HL-60/S4 treated with retinoic acid at 250 ng/mL for 4 days and 3 days (cell line): ENCODE measurements around the gene EML1.

Source experiments
- in situ Hi-C: fragments of 300-500 bp; cut with MboI; formaldehyde crosslinking; loops from 2 replicates; pipeline ENCODE4 v1.7.0; 2022; ENCODE audit warnings: low sequenced_read_pairs

EML1 gene

DNA sequence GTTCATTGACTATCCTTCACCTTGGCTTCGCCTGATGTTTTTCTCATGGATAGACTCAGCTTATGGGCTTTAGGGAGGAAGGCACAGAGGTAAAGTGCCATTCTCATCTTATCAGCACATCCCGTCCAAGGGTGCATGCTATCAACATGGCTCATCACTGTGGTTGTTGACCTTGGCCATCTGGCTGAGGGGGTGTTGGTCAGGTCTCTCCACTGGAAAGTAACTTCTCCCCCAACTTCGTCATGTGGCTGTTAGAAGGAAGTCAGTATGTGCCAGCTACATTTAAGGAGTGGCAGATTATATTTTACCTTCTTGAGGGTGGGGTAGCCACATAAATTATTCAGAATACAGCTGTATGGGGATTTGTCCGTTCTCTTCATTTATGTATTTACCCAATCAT lies 68.9 kb downstream of the EML1 start:
- in situ Hi-C loops: no loop called here

DNA sequence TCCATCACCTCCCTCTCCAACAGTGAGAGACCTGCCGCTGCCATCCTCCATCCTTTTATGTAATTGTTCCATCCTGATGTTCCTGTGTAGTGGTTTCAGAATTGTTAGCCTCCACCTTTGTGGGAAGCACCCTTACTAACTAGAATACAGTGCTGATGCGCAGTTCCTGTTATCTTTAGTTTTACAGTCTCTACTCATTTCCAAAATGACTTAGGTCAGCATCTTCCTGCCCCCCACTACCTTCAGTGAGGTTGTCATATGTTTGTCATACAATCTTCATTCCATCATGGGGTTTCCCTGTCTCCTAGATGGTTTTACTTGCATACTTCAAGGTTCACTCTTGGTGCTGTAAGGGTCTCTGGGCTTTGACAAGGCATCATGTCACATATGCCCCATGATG lies 69.8 kb downstream of the EML1 start:
- in situ Hi-C loops: no loop called here

DNA sequence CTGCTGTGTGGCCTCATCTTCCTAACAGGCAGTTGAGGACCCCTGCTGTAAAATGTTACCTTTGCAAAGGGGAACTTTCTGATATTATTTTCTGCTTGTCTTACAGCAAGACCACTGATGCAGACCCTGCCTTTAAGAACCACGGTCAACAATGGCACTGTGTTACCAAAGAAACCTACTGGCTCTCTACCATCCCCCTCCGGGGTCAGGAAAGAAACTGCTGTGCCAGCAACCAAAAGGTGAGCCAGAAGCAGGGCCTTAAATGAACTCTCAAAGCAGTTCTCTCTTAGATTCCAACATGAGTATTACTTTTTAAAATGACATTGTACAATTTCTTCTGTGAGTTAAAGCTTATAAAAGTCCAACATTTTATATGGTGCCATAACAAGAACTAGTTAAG lies 72.2 kb downstream of the EML1 start:
- in situ Hi-C loops: no loop called here

DNA sequence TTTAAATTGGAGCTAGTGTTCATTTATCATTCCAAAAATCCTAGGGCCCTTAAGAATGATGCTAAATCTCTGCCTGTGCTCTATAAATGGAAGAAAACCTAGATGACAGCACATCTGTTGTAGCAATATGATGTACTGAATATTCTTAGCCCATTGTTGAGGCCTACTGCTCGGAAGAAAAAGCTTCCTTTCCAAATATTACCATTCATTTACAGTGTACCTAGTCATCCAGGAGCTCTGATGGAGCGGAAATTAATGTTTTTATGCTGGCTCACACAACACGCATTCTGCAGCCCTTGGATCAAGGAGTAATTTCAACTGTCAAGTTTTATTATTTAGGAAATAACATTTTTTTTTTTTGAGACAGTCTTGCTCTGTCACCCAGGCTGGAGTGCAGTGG lies 77.4 kb downstream of the EML1 start:
- in situ Hi-C loops: no loop called here

DNA sequence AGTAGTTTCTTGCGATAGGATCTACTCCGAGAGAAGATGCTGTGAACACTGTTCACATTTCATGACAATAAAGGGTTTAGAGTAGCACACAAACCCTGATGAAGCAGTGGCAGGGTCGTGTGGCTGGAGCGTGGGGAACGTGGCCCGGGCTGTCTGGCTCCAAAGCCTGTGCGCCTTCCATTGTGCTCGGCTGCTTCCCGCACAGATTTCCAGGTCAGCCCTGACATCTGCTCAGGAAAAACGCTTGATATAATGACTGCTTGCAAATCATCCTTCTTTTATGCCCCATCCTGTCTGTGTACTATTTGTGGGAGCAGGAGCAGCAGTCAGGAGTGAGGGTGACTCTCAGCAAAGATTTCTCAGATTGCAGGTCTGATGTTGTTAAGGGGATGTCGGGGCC lies 78.6 kb downstream of the EML1 start:
- in situ Hi-C loops: no loop called here

DNA sequence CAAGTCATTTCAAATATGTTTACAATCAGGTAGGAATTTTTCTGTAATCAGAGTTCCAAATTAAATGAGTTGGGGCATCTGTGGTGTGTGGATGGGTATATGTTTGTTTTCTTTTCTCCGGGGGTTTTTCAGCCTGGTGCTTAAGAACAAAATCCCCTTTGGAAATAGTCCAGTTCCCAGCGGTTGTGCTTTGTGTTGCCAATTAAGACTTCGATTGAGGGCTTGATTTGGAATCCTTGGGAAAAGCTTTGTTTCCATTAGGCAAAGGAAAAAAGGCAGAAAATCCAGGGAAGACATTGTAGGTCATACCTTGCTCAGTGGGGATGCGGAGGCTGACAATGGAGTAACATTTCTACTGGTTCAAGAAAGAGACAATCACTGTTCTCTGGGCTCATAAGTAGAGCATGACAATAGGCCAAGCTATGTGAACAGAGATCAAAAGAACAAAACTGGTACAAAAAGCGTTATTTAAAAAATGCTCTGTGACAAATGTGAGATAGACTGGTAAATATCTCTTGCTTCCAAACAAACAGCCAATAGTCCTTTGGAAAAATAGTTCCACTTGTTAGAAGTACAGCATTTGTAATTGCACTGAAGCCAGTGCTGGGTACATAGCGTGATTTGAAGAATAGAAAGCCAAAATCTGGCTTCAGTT lies 79.7 kb downstream of the EML1 start:
- in situ Hi-C loops: no loop called here

DNA sequence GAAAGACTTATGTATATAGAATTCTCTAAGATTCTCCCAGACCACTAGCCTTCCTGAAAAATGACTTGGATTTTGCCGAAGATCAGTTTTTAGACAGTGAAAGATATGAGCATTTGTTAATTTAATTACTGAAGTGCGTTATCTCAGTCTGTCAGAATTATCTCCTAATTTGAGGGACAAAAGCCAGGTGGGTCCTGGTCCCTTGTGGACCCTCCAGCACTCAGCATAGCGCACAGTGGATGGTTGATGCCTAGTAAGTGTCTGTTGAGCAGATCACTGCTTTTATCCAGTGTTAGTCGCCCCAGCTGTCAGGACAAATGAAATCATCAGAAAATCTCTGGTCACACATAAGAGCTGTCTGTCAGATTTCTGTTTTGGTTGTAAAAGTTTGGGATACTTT lies 80.4 kb downstream of the EML1 start:
- in situ Hi-C loops: no loop called here

DNA sequence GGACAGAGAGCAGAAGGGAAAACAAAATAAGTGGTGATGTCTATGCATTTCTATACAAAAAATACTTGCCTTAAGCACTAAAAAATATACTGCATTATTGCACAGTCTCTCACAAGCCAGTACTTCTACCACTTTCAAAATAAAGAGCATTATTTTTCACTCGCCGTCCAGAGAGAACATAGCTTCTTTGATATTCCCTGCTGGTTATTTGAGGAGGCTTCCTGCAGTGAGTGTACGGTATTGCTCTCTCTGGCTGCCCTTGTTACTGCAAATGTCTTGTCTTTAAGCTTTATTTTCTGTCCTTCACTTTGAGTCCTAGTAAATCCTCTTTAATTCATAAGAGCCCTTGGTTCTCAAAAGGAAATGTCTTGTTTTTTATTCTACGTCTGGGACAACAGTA lies 81.1 kb downstream of the EML1 start:
- in situ Hi-C loops: no loop called here

DNA sequence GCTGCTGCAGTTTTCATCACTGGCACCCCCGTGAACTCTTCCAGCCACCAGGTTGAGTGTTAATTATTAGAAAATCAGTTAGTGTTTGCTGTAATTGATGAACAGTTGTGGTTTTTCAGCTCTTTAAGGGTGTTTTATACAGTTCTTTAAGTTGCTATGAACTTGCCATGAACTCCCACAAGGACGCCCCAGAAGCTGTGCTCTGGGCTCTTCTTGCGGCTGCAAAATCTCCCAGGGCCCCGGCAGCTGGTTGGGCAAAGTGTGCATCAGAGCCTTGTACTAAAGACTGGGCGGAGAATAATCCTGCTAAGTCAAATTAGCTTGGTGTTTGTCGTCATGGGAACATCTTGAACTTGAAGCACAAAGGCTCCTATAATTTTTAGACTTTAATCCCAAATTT lies 82.2 kb downstream of the EML1 start:
- in situ Hi-C loops: loop anchor here (25.0 kb wide), 1 partner anchor 338 kb away; no protein-coding TSS in a partner anchor

DNA sequence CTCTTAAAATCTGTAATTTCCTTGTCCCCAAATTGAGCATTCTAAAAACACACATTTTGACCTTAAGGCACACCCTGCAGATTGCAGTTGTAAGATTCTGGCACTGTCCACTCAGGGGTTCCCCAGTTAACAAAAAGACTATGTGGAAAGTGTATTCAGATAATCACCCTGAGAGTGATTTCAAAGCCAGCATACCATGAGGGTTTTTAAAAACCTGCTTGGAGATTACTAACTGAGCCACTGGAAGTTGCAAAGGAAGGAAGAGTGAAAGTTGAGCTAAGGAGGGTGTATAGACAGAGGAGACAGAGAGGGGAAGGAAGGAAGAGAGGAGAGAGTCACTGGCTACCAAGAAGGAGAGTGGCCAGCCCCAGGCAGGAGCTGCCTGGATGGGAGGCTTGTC lies 82.6 kb downstream of the EML1 start:
- in situ Hi-C loops: loop anchor here (25.0 kb wide), 1 partner anchor 339 kb away; no protein-coding TSS in a partner anchor

DNA sequence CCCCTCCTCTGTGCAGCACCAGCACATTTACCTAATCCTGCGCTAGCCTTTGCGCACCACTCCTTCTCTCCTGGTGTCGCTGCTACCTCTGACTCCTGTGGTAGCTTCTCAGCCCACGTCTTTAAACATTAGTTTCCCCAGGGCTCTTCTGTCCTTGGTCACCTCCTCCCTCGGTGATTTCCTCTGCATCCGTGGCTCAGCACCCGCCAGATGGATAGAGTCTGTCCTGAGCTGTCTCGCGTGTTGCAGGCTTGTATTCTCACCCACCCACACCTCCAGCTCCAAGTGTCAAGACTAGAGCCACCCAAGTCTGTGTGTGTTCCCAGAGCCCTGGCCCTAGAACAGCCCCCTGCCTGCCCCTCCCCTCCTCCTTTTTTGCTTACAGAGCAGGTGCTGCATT lies 83.2 kb downstream of the EML1 start:
- in situ Hi-C loops: loop anchor here (25.0 kb wide), 1 partner anchor 339 kb away; no protein-coding TSS in a partner anchor

DNA sequence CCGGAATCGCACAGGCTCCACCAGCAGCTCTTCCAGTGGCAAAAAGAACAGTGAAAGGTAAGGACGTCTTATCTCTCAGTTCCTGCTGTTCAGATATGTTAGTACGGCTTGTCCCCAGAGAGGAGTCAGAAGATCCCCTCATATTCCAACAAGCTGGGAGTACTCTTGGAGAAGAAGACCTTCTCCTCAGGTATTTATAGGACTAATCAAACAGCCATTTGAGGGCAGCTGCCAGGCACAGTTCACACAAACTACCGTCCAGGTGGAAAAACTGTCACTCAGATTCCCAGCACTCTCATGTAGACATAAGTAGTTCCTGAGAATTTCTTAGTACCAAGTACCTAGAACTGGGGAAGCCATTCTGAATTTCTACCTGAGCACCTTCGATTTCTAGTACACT lies 85.3 kb downstream of the EML1 start:
- in situ Hi-C loops: loop anchor here (25.0 kb wide), 1 partner anchor 341 kb away; no protein-coding TSS in a partner anchor

DNA sequence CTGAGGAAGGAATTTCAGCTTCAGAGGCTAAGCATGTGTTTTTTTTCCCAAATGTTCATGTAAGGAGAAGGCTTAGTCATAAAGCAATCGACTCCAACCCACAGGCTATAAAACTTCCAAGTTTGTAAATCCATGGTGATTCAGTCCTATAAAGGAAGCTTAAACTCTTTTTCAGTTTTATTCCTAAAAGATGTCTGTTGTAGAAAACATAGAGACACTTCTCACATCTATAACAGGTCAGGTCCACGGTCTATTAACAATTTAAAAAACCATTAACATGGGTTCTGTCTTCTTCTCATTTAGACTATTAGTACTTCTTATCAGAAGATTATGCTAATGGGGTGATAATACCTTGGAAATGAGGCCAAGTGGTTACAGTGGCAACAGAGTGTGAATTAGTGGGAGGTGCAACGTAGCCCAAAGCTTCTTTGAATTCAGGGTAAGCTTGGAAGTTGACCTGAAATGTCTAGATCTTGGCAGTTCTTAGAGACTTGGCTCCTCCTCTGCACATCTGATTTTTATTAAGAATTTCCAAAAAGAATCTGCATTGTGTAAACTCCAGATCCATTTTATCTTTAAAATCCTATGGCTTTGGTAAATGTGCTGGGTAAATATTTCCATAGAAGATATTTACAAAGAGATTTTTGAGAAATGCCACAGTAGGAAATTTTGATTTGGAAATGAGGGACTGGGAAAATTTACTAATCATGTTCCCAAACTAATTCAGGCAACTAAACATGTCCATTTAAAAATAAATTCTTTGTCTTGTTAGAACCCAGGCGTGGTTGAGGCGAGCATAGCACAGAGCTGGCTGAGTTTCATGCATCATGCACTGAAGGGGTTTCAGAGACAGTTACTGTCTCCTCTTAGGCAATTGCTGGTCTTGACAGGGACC lies 86.4 kb downstream of the EML1 start:
- in situ Hi-C loops: loop anchor here (25.0 kb wide), 1 partner anchor 342 kb away; no protein-coding TSS in a partner anchor

DNA sequence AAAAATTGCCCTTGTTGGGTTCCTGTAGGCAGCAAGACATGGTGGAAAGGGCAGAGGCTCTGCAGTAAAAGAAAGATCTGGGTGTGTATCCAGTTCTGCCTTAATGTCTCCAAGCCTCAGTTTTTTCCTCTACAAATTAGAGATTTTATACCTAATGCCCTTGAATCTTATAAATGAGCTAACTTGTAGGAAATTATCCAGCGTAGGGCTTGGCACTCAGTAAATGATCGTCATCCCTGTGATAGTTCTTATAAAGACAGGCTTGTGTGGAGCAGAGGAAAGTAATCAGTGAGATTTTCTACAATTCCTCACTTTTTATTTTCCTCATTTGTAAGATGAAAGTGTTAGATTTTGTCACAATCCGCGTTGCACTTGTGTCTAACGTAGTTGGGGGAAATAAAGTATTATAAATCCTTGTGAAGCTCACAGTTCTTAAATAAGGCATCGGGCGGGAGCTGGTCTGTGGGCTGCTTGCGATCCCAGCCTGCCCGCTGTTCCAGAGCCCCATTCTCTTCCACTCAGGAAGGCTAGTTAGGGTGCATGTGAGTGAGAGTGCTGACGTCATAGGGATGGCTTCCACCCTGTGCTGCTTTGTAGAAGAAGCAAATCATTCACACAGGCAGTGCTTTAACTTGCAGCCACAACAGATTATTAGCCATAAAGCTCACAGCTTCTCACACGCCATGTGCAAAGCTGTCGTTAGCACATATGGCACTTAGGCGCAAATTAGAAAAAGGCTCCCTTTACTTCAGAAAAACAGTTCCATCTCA lies 87.6 kb downstream of the EML1 start:
- in situ Hi-C loops: loop anchor here (25.0 kb wide), 1 partner anchor 344 kb away; no protein-coding TSS in a partner anchor

DNA sequence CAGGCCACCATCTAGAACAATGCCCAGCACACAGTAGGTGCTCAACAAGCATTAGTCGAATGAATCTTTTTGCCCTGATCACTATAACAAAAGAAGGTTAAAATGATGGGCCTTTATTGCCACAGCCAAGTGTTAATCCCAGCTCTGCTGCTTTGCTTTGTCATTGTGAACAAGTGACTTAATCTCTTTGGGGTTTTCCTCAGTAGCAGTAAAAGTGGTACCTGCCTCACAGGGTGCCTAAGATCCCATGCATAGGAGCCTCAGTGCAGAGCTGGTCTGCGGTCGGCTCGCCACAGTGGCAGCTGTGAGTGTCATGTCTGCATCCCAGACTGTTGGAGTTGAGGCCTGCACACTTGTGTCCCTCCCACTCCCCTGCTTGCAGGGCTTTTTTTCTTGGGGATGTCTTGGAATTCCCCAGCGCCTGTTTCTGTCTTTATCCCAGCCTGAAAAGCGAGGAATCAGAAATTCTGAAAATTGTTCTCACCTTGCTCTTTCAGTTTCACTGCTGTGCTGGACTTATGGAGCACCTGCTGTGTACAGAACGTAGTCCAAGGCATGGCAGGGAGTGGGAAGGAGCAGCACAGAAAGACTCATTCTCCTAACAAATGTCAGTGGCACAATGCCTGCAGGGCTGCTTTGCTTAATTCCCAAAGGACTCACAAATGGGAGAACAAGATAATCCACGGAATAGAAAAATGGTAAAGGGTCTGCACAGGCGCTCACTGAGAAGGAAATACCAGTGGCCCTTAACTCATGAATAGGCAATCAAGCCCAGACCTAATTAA lies 90.8 kb downstream of the EML1 start:
- in situ Hi-C loops: loop anchor here (25.0 kb wide), 1 partner anchor 347 kb away; no protein-coding TSS in a partner anchor

DNA sequence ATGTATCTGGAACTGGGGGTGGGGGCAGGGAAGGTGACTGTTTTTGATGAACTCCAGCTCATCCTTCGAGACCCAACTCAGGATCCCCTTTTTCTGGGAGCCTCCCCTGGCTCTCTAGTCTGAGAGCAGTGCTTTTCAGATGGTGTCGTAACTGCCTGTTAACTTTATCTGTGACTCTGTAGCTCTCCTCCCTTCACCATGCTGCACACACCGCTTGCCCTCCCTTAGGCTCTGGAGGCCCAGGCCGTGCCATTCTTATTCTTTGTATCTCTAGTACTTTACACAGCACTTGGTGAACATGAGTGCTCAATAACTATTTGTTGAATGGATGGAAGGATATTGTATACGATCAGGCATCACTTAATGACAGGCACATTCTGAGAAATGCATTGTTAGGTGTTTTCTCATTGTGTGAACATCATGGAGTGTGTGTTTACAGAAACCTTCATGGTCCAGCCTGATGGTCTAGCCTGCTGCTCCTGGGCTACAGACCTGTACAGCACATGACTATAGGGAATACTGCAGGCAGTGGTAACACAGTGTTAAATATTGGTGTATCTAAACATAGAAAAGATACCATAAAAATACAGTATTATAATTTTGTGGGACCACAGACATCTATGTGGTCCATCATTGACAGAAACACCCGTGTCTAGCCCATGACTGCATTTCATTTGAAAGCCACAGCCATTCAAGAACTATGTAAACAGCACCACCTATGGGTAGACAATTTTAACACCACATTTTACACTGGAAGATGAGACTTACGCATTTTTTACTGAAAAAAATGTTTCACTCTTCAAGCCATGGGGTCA lies 91.8 kb downstream of the EML1 start:
- in situ Hi-C loops: loop anchor here (25.0 kb wide), 1 partner anchor 348 kb away; no protein-coding TSS in a partner anchor

DNA sequence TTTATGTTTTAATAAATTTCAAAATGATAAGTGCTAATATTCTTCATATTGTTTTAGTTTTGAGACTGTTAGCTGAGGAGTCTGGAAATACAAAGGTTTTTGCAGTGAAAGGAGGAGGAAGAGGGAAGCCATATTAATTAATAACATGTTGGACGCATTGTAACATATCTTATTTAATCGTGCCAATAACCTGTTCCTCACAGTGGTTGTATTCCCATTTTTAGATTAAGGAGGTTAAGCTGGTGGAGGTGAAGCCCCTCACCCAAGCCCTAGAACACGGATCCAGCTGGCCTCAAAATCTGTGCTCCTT lies 92.4 kb downstream of the EML1 start:
- in situ Hi-C loops: loop anchor here (25.0 kb wide), 1 partner anchor 348 kb away; no protein-coding TSS in a partner anchor

DNA sequence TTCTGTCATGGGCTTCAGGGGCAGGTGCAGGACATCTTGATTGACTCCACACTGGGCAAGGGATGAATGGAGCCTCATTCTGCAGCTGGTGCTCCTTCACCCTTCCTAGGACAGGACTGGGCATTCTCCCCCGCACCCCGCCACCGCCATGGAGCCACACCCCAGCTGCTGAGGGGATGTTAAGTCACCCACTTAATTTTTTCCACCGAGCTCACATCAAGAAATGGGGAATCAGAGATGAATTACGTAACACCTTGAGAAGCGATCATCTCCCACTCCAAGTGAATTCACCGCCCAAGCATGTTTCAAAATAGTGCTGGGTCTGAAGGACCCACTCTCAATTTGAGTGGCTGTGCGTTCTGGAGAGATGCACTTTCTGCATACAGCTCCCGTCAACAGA lies 94.2 kb downstream of the EML1 start:
- in situ Hi-C loops: loop anchor here (25.0 kb wide), 1 partner anchor 350 kb away; no protein-coding TSS in a partner anchor

DNA sequence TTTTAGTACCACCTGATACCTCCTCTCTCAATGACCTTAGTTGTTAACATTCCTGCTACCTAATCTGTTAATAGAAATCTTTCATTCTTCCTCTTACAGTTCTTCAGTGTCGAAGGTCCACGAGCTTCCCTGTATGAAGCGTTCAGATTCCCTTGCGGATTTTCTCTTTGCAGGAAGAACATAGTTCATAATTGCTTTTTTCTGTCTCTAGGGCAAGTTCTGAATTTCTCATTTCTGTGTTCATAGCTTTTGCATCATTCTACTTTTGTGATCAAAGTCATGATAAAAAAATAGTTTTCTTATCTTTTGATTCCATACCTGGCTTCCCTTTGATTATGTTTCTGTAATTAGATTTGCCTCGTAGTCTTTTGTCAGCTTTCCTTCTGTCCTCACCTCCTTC lies 94.9 kb downstream of the EML1 start:
- in situ Hi-C loops: loop anchor here (25.0 kb wide), 1 partner anchor 351 kb away; no protein-coding TSS in a partner anchor
